Bone marrow (tissue), 2 donors: Measurements from ENCODE around the gene CARS2.

Source experiments
- DNase-seq, 2 donors: peaks; one replicate each; lab custom pipeline; 2025; lab: John Stamatoyannopoulos, UW

Gene CARS2

GRCh38 chr13:110652231-110652730 lies 53.6 kb downstream of the CARS2 start:
- no peak for DNase-seq

GRCh38 chr13:110651726-110652230 lies 54.1 kb downstream of the CARS2 start:
- DNase-seq, result no peak

GRCh38 chr13:110651271-110651670 lies 54.6 kb downstream of the CARS2 start:
- DNase-seq, result no peak

- DNase-seq, result no peak
Observed at GRCh38 chr13:110650436-110650835, 55.5 kb downstream of the CARS2 start.

- DNase-seq, result no peak
Observed at GRCh38 chr13:110649551-110649950, 56.4 kb downstream of the CARS2 start.

GRCh38 chr13:110648848-110649421 lies 57.0 kb downstream of the CARS2 start:
- no peak for DNase-seq

GRCh38 chr13:110648146-110648819 lies 57.6 kb downstream of the CARS2 start:
- no peak for DNase-seq

GRCh38 chr13:110647365-110647737 lies 58.6 kb downstream of the CARS2 start:
- no peak for DNase-seq

GRCh38 chr13:110646442-110647364 lies 59.2 kb downstream of the CARS2 start:
- no peak for DNase-seq

- DNase-seq, result no peak
Observed at GRCh38 chr13:110645750-110646149, 60.2 kb downstream of the CARS2 start.

GRCh38 chr13:110644892-110645521 lies 60.9 kb downstream of the CARS2 start:
- DNase-seq, result no peak

- no peak for DNase-seq
Observed at GRCh38 chr13:110643768-110644421, 62.0 kb downstream of the CARS2 start.

- DNase-seq, result no peak
Observed at GRCh38 chr13:110643324-110643723, 62.6 kb downstream of the CARS2 start.

GRCh38 chr13:110642291-110642981 lies 63.5 kb downstream of the CARS2 start:
- DNase-seq, result no peak

GRCh38 chr13:110641055-110642015 lies 64.6 kb downstream of the CARS2 start:
- no peak for DNase-seq

- no peak for DNase-seq
Observed at GRCh38 chr13:110640591-110641029, 65.3 kb downstream of the CARS2 start.

GRCh38 chr13:110639935-110640334 lies 66.0 kb downstream of the CARS2 start:
- DNase-seq, result no peak

- DNase-seq, result no peak
Observed at GRCh38 chr13:110638814-110639806, 66.8 kb downstream of the CARS2 start.
